GM18861 (cell line): ENCODE measurements around the gene ADGRD1.

ENCODE experiments used
- ATAC-seq: cut with Tn5 transposase; IDR thresholded peaks from one replicate; pipeline ENCODE4 v1.9.1; 2021; ENCODE audit not compliant: unreplicated experiment

ADGRD1 gene

DNA sequence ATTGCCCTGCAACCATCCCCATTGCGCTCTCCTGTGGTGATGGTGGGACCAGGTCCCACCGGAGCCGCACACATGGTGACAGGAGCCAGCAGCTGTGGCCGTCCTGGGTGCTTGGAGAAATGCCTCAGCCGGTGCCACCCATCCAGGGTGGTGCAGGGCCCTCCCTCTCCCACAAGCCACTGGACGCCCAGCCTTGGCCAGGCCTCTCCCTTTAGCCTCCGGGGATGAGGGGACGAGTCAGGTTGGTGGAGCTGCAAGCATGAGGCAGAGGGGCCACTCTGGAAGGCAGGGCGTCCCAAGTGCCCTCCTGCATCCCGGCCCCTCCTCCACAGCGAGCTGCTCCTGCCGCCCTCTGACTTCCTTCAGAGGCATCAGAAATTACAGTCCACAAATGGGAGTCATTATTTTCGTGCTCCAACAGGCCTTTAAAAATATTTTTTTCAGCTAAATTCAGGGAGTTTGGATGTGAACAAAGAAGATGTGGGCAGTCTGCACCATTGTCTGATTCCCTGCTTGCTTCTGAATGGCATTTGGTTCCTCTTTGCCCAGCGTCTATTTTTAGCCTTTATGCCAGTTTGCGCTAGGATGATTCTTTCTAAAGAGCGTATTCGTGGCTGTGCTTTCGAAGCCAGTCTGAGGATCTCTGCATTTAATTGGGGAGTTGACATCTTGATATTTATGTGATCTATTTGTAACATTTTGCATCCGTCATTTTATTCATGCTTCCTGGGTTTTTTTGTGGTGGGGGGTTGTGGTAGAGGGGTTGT, 189.4 kb downstream of the ADGRD1 start:
- no peak for ATAC-seq

DNA sequence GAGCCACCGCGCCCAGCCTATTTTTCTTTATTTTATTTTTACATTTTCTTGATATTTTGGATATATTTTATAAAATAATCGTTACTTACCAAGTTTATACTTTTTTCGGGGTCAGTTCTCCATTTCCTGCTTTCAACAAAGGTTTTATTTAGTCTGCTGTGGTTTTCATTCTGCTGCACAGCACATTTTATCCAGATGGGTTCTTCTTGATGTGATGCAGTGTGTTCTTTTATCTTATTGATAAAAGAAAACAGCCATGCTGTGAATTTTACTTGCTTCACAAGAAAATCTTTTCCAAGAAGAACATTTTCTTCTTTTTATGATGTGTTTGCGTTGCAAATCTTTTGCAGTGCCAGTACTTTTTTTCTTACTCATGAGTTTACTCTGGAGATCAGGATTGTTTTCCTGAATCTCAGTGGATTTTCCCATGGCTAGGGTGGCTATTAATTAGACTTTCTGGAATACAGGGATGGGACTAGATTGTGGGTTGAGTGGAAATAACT, 192.5 kb downstream of the ADGRD1 start:
- ATAC-seq: no peak

DNA sequence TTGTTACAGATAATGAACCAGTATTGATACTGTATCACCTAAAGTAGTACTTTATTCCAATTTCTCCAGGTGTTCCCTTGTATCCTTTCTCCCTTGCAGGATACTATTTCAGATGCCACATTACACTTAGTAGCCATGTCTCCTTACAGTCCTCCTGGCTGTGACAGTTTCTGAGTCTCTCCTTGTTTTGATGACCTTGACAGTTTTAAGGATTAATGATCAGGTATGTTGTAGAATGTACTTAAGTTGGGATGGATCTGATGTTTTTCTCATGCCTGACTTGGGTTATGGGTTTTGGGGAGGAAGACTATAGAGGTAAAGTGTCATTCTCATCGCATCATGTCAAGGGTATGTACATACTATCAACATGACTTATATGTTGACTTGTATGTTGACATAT, 193.6 kb downstream of the ADGRD1 start:
- ATAC-seq: no peak

DNA sequence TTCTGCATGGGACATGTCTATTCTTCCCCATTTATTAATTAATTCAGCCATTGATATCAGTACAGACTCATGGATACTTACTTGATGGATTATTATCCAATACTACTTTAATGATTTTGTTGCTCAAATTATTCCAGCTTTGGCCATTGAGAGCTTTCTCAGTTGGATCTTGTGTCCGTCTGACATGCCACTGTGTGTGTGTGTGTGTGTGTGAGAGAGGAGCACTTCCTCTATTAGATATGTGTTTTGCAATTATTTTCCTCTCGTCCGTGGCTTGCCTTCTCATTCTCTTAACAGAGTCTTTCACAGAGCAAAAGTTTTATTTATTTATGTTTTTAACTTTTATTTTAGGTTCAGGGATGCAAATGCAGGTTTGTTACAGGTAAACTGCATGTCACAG, 194.2 kb downstream of the ADGRD1 start:
- ATAC-seq: no peak

DNA sequence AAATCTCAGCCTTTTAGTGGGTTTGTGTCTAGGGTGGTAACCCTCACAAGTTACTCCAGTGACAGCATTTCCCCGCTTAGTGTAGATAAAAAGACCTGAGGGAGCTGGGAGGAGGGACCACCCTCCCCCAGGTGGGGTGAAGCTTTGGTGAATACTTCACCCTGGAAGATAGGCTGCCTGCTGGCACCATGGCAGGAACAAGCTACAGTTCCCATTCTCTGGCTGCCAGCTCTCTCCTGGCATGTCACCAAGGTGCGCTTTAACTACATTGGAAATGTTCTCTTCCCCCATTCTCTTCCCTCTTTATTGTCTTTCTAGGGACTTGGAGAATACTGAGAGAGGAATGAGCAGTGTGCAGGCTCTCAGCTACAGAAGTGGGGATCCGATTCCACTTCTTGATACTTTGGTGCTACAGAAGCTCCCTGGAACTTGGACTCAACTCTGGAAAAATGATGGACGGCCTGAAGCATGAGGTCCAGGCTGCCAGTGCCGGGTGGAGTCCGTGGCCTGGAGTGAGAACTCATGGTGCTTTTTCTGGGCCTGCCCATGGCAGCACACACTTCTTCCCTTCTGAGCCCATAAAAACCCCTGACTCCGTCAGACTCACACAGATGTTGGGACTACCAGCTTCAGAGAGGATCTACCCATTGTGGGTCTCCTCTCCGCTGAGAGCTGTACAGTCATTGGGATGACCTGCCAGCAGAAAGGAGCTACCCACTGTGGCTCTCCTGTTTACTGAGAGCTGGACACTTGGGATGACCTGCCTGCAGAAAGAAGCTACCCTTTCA, 198.0 kb downstream of the ADGRD1 start:
- ATAC-seq: no peak

DNA sequence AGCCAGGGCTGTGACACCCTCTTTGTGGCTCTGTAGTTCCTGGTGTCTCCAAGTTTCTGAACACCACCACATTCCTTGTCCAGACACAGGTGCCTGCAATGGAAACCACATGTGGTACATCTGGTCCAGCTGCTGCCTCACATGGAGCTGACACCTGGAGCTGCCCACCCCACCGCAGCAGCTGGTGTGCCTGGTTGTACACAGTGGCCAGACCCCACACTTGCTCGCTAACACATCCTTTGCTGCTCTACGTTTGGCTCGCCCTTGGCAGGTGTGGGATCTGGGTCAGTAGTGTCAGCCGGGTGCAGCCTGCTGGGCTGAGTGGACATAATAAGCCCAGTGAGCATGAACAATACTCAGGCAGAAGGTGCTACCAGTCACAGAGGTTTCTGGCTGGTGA, 198.9 kb downstream of the ADGRD1 start:
- no peak for ATAC-seq

DNA sequence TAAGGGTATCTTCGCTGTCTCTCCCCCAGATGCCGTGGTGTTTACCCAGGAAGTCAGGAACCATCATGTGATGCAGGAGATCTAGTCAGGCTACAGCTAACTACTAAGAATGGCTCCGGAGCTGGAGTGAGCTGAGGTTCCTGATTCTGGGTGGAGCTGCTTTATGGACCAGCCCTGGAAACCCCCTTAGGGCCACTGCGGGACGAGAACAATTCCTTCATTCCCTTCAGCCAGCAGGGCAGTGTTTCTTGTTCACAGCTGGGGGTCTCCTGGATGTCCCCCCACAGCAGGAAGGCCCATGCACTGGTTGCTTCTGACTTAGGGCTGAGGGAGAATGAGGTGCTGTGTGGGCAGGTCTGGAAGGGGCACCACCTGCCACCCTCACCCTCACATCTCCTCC, 199.3 kb downstream of the ADGRD1 start:
- ATAC-seq: no peak

DNA sequence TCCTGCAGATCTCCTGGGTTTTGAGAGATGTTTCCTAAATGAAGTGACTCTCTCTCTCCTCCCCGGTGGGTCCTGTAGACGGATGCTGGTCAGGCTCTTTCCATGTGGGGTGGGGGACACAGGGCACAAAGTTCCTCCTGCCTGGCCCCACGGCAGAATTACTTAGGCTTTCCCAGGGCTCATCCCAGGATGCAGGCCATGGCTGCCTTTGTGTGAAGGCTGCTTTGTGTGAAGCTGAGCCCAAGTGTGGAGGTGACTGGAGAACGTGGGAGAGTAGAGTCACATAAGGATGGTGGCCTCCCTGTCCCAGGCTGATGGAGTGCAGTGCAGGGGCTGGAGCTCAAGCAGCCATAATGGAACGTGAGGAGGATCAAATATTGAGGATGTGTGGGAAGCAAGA, 200.2 kb downstream of the ADGRD1 start:
- ATAC-seq: no peak

DNA sequence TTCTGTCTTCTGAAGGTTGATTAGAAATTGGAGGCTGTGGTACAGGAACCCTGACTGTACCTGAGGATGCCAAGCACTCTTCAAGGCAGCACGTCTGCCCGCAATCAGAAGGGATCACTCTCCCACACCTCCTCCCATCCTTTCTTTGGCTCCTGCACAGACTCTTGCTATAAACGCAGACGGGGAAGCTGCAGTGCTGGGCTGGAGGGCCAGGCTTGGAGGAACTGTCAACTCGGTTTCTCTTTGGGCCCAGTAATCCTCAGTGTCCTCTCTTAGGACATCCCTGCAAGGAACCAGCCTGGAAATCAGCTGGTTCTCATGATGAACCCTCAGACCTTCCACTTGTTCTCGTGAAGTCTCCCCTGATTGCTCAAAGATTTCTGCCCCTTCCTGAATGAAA, 201.4 kb downstream of the ADGRD1 start:
- ATAC-seq: no peak

DNA sequence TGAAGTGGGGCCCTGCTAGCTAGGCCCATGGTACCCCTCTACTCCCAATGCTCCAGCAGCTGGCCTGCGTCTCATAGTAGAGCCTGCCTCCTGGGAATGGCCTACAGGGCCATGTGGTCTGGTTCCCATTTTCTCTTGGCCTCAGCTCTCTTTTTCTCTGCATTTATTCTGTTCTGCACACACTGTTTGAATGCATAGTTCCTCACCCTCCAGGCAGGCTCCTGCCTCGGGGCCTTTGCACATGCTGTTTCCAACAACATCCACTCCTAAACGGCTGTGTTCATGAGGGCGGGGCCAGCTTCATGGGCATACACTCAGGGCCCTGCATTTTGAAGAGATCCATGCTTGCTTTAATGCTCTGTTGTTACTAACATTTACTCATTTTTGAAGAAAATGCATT, 204.0 kb downstream of the ADGRD1 start:
- ATAC-seq: no peak

DNA sequence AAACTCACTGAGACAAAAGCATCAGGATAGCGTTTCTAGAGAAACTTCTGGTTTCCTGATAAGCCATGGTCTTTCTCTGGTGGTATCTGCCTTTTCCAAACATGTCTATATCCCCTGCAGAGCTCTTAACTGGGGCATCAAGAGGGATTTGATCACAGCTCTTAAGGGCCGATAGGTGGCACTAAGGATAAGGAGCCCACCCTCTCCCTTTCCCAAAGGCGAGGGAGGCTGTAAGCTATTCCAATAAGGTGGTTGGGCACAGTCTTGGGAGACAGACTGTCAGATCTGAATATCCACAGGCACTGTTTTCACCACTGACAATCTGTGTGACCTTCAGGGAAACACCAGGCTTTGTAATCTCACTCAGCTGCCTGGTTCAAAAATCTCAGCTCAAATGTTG, 206.0 kb downstream of the ADGRD1 start:
- no peak for ATAC-seq

DNA sequence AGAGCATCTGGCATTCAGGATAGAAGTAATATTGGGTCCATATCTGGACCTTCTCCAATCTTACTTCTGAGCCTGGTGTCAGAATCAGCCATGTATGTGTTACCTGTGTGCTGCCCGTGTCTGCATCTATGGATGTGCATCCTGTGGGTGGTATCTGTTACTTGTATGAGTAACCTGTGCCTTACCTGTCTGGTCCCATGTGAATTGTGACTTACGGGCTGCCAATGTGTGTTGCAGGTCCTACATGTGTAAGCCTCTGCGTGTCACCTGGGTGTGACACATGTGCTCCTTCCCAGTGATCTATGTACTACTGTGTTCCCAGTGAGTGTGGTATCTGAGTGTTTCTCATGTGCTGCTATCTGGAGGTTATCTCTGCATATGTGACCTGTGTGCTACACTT, 208.4 kb downstream of the ADGRD1 start:
- ATAC-seq: no peak

DNA sequence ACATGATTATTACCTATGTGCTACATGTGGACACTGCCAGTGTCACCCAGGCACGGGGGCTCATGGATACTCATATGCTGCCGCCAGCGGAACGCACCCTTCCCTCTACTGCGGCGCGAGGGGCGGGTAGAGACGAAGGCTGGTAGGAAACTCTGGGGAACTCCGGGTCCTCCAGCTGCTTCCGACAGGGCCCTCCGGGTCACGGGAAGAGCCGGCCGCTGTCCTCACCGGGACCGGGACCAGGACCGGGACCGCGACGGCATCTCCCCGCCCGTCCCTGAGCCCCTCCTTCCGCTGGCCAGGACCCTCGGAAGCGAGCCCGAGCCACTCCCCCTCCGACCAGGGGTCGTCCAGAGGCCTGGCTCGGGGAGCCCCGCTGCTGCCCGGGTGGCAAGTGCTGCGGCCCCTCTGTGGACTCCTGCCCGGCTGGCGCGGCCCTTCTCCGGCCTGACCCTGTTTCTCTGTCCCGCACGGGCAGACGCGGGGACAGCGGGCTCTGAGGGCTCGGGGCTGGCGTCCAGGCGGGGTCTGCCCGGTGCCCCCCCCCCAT, 209.6 kb downstream of the ADGRD1 start:
- no peak for ATAC-seq

DNA sequence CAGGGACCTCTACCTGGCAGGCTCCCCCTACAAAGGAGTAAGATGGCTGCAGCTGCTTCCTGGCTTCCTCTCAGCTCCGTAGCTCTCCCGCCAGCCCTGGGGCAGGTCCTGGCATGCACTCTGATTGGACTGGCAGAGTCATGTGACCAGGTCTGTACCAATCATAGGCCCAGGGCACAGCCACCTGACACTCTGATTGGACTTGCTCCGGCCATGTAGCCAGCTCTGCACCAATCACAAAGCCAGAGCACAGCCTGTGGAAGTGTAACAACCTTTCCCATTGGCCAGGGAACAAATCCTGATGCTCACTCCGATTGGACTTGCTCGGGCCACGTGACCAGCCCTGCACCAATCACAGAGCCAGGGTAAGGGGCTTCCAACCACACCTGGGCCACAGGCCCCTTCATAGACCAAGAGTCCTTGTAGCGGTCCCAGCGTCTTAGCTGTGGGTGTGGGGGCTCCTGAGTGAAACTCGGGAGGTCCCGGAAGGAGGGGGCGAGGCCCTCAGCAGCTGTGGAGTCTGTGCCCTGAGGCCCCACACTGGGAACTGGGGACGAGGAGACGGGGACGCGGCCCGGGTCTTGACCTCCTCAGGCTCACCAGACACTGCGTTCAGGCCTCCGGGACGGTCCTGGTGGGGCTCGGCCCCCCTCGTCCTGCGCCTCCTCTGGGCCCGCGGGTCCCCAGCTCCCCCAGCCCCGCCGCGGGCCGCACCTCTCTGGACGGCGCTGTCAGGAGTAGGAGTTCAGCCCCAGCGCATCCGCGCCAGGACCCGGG, 210.6 kb downstream of the ADGRD1 start:
- ATAC-seq: no peak

DNA sequence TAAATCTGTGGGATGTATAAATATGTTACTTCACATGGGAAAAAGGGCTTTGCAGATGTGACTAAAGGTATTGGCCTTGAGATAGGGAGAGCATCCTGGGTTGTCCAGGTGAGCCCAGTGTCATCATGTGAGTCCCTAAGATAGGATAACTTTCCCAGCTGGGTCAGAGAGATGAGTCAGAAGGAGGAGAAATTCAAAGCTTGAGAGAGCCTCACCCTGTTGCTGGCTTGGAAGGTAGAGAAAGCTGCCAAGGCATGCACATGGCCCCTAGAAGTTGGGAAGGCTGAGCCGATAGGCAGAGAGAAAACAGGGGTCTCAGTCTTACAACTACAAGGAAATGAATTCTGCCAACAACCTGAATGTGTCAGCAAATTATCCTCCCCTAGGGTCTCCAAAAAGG, 213.0 kb downstream of the ADGRD1 start:
- no peak for ATAC-seq

DNA sequence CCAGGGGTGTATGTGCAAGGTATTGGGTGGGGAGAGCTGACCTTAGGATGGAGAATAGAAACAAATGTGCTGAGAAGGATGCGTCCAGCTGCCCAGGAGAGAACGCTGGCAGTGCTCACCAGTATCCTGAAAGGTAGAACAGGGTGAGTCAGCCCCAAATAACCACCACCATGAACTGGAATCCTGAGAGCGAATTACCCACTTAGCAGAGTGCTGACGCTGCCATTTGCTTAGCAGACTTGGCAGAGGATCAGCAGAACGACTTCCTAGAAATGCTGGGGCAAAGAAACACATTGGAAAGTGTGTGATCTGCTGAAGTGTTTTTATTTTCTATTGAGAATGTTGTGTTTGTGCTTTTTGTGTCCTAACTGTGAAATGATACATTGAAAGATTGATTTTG, 213.6 kb downstream of the ADGRD1 start:
- no peak for ATAC-seq

DNA sequence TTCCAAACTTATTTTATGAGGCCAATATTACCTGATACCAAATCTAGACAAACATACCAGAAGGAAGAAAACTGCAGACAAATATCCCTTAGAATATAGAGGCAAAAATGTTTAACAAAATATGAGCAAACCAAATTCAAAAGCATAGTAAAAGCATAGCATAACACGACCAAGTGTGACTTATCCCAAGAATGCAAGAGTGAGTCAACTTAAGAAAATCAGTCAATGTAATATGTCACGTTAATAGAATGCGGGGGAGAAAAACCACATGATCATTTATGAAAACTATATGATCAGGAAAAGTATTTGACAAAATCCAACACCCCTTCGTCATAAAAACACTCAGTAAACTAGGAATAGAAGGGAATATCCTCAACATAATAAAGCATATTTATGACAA, 217.3 kb downstream of the ADGRD1 start:
- no peak for ATAC-seq

DNA sequence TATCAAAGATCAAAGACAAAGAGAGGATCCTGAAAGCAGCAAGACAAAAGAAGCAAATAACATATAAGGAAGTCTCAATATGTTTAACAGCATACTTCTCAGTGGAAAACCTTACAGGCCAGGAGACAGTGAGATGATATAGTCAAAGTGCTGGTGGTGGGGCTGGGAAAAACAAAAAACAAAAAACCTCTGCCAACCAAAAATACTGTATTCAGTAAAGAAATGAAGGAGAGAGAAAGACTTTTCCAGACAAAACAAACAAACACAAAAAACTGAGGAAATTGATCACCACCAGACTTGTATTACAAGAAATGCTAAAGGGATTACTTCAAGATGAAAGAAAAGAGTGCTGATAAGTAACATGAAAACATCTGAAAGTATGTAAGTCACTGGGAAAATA, 221.2 kb downstream of the ADGRD1 start:
- ATAC-seq: no peak

DNA sequence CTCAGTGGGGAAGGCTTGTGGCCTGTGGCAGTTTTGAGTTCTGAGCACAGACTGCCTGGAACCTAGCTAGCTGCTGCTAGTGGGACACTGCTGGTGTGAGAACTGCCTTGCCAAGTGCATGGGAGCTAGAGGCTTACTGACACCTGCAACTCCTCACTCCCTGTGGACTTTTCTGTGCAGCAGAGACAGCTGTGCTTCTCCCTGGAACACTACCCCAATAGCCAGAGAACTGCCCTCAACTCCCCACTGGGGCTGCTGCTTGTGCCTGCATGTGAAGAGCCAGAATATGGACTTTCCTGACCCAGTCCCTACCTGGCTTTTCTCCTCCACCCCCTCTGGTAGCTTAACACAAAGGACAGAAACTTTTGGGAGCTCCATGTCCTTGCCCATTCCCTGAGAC, 222.6 kb downstream of the ADGRD1 start:
- ATAC-seq: no peak

DNA sequence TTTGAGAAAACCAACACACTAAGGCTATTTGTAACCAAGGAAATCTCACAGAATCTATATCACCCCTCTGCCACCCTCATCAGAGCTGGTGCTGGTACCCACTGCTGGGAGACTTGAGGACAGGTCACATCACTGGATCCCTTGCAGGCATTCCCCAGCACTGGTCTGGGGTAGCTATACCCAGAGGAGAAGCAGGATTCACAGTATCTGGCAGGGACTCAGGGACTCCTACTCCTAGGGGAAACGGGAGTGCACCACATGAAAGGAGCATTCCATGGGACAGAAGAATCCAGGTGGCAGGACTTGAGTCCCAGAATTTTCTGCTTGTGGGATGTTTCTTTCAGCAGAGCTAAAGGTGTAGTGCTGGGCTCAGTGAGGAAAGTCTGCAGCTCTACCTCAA, 223.2 kb downstream of the ADGRD1 start:
- ATAC-seq: no peak

DNA sequence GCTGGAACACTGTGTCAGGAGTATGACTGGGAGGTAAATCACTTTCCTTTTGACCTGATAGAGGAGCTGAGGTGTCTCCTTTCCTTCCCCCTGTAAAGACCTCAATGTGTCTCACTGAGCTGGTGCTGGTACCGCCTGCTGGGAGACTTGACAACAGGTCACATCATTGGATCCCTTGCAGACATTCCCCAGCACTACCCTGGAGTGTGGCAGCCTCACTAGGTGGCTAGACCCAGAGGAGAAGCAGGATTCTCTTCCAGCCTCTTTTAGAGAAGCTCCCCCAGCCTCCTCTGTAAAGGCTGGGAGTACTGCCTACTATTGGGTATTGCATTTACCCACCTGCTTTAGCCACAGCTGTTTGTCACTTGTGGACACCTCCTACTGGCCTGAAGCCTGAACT, 223.9 kb downstream of the ADGRD1 start:
- no peak for ATAC-seq
